ENCODE data around the gene YPEL2.

YPEL2 gene

DNA sequence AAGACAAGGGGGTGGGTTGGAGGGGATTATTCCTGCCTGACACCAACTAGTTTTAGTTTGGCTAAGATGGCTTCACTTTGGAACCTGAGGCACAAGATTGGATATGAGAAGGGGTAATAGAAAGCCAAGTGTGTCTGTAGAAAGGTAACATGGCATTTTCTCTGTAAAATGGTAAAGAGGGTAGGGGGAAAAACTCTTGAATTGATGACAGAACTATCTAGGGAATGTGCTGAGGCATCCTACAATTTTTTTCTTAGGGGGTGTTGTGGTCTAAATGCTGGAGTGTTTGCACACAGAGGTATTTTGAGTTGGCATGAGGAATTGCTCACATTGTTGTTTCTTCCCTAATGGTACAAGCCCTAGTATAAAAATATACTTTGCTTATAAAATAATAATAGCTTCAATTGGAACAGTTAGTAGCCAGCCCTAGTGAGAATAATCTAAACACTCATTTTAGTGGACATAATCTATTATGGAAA, 25.8 kb downstream of the YPEL2 start:
- DNase-seq (ENCODE audit: low read depth in 2 of 2): no peak

GRCh38 chr17:59357929-59358328, 26.5 kb downstream of the YPEL2 start:
- no peak for DNase-seq (ENCODE audit: low read depth in 2 of 2)

GRCh38 chr17:59361386-59361785, 29.9 kb downstream of the YPEL2 start:
- no peak for DNase-seq (ENCODE audit: low read depth in 2 of 2)

DNA sequence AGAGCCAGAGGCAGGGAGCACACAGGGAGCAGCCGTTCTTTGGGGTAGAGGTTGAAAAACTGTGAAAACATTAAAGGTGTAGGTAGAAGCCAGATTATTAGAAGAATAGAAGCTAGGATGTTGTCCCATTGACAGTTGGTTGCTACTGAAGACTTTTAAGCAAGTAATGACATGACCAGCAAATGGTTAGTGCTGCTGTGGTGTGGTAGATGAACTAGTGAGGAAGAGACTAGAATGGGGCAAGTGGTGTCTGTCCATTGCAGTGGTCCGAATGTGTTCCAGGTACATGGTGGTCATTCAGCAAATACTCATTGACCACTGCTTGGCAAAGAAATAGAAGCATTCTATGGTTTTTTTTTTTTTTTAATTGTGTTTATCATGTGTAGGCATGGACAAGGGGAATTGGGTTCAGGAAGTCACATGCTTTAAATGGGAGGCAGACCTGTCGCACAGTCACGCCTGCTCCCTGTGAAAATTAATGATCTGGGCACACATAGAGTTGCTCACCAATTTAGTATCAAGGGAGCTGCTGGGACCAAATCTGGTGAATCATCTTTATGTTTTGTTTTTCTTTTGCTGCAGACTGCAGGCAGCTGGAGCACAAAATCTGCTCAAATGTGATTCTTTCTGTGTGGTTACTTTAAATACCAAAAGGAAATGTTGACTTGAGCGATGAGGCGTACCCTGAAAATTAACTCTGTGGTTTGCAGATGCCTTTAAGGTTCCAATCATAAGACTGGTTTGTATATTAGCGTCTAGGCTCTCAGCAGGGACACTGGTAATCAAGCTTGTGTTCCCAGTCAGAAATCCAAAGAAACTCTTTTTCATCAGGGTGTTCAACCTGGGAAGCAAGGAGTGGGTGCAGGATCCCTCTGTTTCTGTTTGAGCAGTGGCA, 30.7 kb downstream of the YPEL2 start:
- DNase-seq (ENCODE audit: low read depth in 2 of 2): no peak

DNA sequence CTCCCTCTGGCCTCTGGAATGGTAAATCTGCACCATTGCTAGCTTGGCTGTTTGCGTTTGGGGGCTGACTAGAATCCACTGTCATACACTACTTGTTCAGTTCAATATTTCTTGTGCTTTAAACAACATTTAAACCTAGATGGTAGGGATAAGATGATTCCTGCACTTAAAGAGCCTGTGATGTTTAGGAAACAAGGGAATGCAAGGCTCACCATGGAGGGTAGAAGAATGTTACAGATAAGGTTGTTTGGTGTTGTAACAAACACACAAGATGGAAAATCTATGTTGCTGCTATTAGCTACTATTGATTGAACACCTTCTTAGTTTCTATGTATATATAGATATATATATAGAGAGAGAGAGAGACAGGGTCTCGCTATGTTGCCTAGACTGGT, 31.4 kb downstream of the YPEL2 start:
- DNase-seq (ENCODE audit: low read depth in 2 of 2): no peak

- DNase-seq (ENCODE audit: low read depth in 2 of 2): no peak
These were observed 34.0 kb downstream of the YPEL2 start for GRCh38 chr17:59365383-59365981.

- no peak for DNase-seq (ENCODE audit: low read depth in 2 of 2)
These were observed 34.7 kb downstream of the YPEL2 start for GRCh38 chr17:59366040-59366757.

DNA sequence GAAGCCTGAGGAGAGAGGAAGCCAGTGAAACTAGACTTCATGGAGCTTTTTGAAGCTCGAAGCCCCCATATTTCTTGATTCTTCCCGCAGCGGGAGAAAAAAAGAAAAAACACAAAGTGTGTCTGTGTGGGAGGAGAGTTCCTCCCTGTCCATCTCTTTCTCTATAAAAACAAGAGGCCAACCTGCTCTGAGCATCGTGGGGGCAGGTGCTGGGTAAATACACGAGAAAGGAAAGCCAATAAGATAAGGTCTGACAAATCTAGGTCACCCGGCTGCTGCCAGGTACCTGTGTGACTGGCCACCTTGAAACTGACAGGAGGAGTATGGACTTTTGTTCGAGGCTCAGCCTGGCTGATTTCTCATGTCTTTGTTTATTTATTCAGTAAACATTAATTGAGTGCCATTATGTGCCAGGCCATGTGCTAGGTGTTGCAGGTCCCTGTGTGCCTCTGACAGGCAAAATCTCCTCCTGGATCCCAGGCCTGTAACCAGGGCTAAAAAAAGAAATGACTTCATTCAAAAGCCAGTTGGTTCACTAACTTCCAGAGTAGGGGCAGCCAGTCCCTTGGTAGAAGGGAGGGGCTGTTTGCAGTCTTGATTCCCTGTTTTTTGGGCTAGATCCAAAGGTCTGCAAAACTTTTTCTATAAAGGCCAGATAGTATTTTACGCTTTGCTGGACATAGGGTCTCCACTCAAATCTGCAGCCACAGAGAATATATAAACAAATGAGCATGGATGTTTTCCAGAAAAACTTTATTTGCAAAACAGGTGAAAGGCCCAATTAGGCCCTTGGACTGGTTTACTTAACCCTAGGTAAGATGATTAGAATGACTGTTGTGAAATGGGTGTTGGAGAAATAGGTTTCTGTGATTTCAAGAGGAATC, 35.6 kb downstream of the YPEL2 start:
- DNase-seq (ENCODE audit: low read depth in 2 of 2): no peak

GRCh38 chr17:59367657-59368045, 36.2 kb downstream of the YPEL2 start:
- DNase-seq (ENCODE audit: low read depth in 2 of 2): no peak

- DNase-seq (ENCODE audit: low read depth in 2 of 2): no peak
These were observed 36.9 kb downstream of the YPEL2 start for GRCh38 chr17:59368218-59368857.

- DNase-seq (ENCODE audit: low read depth in 2 of 2): no peak
These were observed 37.8 kb downstream of the YPEL2 start for GRCh38 chr17:59369031-59369975.

DNA sequence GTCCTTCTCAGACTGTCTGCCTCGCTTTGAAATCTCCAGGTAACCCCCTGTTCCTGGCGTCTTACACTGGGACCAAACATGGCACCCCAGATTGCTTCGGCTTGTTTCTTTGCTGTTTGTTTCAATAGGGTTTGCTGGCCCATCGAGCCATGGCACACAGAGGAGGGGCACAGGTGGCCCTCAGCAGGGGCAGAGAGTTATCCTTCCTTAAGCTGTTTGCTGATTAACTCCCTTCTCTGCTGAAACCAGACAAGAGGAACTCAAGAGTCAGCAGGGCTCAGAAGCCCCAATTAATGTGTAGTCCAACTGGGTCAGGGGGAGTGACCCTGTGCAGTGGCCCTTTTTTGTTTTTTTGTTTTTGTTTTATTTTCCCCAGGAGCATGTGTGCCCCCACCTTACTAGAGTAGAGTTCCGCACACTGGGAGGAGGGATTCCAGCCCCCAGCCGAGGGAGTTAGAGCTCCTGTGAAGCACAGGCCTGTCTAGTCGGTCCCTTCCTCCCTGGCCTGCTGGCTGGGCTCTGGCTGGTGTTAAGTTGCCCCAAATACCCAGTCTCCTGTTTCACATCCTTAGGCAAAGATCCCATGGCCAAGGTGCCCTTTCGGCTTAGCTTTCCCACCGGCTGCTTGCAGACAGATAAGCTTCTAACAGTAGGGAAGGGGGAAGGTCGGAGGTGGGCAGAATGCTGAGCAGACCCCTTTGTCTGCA, 39.3 kb downstream of the YPEL2 start:
- DNase-seq (ENCODE audit: low read depth in 2 of 2): no peak

GRCh38 chr17:59371416-59372100, 40.1 kb downstream of the YPEL2 start:
- no peak for DNase-seq (ENCODE audit: low read depth in 2 of 2)

GRCh38 chr17:59372138-59372751, 40.8 kb downstream of the YPEL2 start:
- no peak for DNase-seq (ENCODE audit: low read depth in 2 of 2)

- DNase-seq (ENCODE audit: low read depth in 2 of 2): no peak
These were observed 42.5 kb downstream of the YPEL2 start for GRCh38 chr17:59373882-59374495.

GRCh38 chr17:59374612-59375011, 43.2 kb downstream of the YPEL2 start:
- DNase-seq (ENCODE audit: low read depth in 2 of 2): no peak

DNA sequence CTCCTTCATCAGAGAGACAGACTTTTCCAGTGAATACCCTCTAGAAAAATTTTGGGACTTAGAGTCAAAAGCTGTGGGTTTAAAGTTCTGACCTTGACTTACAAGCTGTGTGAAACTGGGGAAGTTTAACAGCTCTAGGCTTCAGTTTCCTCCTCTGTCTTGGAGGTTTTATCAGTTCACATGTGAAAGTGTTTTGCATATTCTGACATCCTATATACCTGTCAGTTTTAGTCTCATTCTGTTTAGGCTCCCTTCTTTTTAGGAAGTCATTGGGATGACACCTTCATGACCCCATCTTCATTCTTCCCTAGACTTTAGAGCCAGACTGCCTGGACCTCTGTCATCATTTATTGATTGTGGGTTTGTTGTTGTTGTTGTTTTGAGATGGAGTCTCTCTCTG, 44.4 kb downstream of the YPEL2 start:
- no peak for DNase-seq (ENCODE audit: low read depth in 2 of 2)

GRCh38 chr17:59376506-59376905, 45.1 kb downstream of the YPEL2 start:
- DNase-seq (ENCODE audit: low read depth in 2 of 2): no peak
